ENCODE measurements around the gene ZMYND19.
"Not testable (repeated sequence)": the region's sequence is repeated elsewhere in the genome, so short reads cannot be mapped to it uniquely, and the experiment has no call there.

Gene ZMYND19

GRCh38 chr9:137590469-137591383 is at the start of gene ZMYND19:
Gene ZMYND19 (minus strand): TSS chr9:137590512. CDS start chr9:137590263, 249 bp downstream.
- DNase-seq, result peak; percentile 72

GRCh38 chr9:137639303-137640051 is 49.2 kb upstream of the ZMYND19 start:
- no peak for DNase-seq

- DNase-seq, result no peak
Measured at GRCh38 chr9:137638680-137639079, 48.4 kb upstream of the ZMYND19 start.

- DNase-seq, result no peak
Measured at GRCh38 chr9:137634016-137634415, 43.7 kb upstream of the ZMYND19 start.

GRCh38 chr9:137632230-137633161 is 42.2 kb upstream of the ZMYND19 start:
- peak; percentile 25 for DNase-seq

GRCh38 chr9:137631345-137632229 is 41.3 kb upstream of the ZMYND19 start:
- DNase-seq, result no peak

- no peak for DNase-seq
Measured at GRCh38 chr9:137630679-137631078, 40.4 kb upstream of the ZMYND19 start.

- no peak for DNase-seq
Measured at GRCh38 chr9:137630126-137630525, 39.8 kb upstream of the ZMYND19 start.

GRCh38 chr9:137627406-137627805 is 37.1 kb upstream of the ZMYND19 start:
- not testable (repeated sequence) for DNase-seq

- peak; percentile 60 for DNase-seq
Measured at GRCh38 chr9:137626464-137626863, 36.2 kb upstream of the ZMYND19 start.

- DNase-seq, result not testable (repeated sequence)
Measured at GRCh38 chr9:137622211-137622610, 31.9 kb upstream of the ZMYND19 start.

- no peak for DNase-seq
Measured at GRCh38 chr9:137621131-137621757, 30.9 kb upstream of the ZMYND19 start.

GRCh38 chr9:137620581-137620980 is 30.3 kb upstream of the ZMYND19 start:
- DNase-seq, result no peak

- DNase-seq, result no peak
Measured at GRCh38 chr9:137620048-137620405, 29.7 kb upstream of the ZMYND19 start.

- no peak for DNase-seq
Measured at GRCh38 chr9:137619240-137620047, 29.1 kb upstream of the ZMYND19 start.

GRCh38 chr9:137618105-137619067 is 28.1 kb upstream of the ZMYND19 start, which contains the start of gene EHMT1:
Gene EHMT1 (plus strand): TSS chr9:137619005. CDS start chr9:137619029, 24 bp downstream.
- DNase-seq, result peak; percentile 57

- no peak for DNase-seq
Measured at GRCh38 chr9:137615387-137615871, 25.1 kb upstream of the ZMYND19 start.

- no peak for DNase-seq
Measured at GRCh38 chr9:137614631-137615386, 24.5 kb upstream of the ZMYND19 start.
